Activated CD4-positive, CD25-positive, alpha-beta regulatory T cell treated with anti-CD3 and anti-CD28 coated beads, Interleukin-2, amount 50 U/mL, for 16 hours (primary cell): ENCODE data around the gene DHRS2.
"Not testable (repeated sequence)": the region's sequence is repeated elsewhere in the genome, so short reads cannot be mapped to it uniquely, and the experiment has no call there.

ENCODE experiments used
- DNase-seq: peaks from one replicate; pipeline ENCODE4 v3.0.0-alpha.2; 2020; ENCODE audit warnings: low read depth, low spot score

Gene DHRS2, protein sequence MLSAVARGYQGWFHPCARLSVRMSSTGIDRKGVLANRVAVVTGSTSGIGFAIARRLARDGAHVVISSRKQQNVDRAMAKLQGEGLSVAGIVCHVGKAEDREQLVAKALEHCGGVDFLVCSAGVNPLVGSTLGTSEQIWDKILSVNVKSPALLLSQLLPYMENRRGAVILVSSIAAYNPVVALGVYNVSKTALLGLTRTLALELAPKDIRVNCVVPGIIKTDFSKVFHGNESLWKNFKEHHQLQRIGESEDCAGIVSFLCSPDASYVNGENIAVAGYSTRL

DNA sequence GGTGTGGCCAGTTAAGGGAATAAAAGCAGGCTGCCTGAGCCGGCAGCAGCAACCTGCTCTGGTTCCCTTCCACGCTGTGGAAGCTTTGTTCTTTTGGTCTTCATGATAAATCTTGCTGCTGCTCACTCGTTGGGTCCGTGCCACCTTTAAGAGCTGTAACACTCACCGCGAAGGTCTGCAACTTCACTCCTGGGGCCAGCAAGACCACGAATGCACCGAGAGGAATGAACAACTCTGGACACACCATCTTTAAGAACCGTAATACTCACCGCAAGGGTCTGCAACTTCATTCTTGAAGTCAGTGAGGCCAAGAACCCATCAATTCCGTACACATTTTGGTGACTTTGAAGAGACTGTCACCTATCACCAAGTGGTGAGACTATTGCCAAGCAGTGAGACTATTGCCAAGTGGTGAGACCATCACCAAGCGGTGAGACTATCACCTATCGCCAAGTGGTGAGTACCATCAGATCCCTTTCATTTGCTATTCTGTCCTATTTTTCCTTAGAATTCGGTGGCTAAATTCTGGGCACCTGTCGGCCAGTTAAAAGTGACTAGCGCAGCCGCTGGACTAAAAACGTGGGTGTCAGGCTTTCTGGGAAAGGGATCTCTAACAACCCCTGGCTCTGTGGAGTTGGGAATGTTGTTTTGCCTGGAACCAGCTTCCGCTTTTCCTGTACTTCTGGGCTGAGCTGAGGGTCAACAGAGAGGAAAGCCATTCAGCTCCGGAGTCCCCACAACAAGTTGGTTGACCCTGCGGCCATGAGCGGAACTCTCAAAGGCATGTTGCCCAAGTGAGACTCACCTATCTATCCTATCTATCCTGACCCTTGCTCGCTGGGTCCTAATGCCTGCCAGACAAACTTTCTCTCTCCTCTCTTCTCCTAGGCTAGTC is at the start of gene DHRS2:
DHRS2 (plus strand) TSS at position 48 of the 895 bp plus-strand sequence. CDS start 2,501 bp downstream, outside the sequence.
- no peak for DNase-seq

DNA sequence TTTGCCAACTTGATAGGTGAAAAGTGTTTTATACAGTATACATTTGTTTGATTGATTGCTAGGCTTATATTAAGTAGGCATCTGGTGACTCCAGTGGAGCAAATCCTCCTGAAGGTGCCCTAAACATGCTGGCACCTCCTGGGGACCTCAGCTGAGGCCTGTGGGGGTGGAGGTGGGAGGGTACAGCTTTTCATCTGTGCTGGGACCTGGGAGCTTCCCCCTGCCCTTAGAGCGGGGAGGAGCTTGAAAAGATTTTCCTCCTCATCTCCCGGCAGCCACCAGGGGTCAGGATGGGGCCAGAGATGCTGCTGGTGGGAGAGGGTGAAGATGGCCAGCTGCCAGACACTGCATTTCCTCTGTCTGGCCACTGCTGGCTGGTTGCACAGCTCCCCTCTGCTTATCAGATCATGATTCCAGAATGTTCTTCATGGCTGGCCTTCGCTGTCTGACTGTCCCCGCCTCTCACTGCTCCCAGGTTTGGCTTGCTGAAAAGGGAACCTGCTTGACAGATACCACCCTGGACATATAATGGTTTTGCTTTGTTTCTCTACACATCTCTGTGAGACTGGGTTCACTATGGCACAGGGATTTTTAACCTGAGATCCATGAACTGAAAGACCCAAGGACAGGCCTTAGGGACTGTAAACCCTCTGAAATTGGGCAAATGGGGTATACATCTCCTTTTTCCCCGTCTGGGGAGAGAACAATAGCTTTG is 47.1 kb upstream of the DHRS2 start:
- DNase-seq = peak; percentile 55

DNA sequence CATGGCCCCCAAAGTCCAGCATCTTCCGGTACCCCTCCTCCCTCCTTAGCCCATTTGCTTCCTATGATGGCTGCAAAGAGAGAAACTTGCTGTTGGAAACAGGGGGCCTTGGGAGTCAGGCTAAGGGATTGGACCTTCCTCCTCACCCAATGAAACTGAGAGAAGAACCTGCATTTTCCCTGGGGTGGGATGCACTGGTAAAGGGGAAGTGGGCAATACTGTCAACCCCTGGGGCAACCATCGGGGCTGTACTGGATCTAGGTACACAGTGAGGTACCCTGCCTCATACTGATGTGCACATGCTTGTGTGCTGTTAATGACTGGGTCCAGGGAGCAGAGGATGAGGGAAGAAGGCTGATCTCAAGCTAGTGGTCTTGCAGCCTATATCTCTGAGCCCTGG is 46.6 kb upstream of the DHRS2 start:
- DNase-seq = no peak

DNA sequence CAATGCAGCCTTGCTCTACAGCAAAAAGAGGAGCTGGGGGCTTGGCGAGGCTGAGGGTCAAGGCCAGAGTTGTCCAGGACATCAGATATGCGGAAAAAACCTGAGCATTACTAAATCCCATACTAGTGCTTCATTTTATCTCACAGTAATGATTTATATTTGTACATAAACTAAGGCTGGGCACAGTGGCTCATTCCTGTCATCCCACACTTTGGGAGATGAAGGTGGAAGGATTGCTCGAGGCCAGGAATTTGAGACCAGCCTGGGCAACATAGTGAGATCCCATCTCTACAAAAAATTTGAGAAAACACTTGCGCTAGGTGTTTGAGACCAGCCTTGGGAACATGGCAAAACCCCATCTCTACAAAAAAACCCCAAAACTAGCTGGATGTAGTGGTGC is 46.0 kb upstream of the DHRS2 start:
- no peak for DNase-seq

DNA sequence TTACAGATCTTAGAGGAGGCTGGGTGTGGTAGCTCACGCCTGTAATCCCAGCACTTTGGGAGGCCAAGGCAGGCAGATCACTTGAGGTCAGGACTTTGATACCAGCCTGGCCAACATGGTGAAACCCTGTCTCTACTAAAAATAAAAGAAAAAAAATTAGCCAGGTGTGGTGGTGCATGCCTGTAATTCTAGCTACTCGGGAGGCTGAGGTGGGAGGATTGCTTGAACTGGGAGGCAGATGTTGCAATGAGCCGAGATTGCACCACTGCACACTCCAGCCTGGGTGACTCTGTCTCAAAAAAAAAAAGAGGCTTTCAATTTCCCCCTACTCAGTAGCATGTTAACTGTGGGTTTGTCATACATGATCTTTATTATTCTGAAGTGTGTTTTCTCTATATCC is 42.0 kb upstream of the DHRS2 start:
- not testable (repeated sequence) for DNase-seq

DNA sequence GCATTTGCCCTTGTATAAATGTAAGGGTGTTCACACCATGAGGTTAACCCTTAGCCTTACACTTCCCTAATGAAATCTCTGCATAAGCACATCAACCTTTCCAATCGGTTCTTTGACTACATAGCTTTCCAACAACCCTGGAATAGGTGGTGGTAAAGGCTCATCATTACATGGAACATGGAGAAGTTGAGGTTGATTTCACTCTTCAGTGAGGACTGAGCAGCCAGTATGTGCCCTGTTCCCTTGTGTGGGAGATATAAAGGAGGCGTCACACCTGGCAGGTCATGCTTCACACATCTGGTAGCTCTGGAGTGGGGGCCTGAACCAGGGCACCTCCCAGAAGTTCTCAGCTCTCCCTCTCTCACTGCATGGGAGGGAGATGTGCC is 35.8 kb upstream of the DHRS2 start:
- no peak for DNase-seq

DNA sequence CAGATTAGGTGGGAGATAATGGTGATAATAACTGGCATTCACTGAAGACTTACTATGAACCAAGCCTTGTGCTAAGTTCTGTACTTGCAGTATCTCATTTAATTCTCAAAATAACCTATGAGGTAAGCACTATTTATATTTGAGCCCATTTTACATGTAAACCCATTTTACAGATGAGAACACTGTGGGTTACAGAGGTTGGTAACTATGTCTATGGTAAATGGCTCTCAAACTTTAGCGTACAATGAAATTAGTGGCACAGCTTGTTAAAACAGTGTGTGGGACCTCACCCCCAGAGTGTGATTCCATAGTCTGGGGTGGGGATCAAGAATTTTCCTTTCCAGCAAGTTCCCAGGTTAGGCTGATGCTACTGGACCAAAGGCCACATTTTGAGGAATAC is 35.4 kb upstream of the DHRS2 start:
- no peak for DNase-seq

DNA sequence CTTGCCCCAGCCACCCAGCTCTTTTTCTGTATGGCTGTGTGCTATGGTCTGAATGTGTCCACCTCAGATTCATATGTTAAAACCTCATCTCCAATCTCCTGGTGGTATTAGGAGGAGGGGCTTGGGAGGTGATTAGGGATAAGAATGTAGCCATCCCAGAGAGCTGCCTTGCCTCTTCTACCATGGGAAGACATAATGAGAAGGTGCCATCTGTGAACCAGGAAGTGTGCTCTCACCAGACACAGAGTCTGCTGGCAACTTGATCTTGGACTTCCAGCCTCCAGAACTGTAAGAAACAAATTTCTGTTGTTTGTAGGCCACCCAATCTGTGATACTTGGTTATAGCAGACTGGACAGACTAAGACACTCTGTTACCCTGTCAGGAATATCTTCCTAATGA is 34.7 kb upstream of the DHRS2 start:
- no peak for DNase-seq

DNA sequence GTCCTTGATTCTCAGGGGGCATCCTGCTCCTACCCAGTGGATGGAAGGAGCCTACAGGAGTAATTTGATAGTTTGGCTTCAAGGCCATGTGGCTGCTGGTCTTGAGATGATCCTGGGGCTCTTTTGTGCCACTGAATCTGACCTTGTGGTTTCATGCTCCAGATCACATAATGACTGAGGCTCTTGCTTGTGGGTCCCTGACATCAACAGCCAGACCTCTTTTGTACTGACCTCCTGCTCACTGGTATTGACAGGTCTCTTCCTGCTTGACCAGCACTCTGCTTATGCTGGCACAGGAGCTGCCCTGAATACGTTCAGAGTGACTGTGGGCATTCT is 34.4 kb upstream of the DHRS2 start:
- DNase-seq = no peak

DNA sequence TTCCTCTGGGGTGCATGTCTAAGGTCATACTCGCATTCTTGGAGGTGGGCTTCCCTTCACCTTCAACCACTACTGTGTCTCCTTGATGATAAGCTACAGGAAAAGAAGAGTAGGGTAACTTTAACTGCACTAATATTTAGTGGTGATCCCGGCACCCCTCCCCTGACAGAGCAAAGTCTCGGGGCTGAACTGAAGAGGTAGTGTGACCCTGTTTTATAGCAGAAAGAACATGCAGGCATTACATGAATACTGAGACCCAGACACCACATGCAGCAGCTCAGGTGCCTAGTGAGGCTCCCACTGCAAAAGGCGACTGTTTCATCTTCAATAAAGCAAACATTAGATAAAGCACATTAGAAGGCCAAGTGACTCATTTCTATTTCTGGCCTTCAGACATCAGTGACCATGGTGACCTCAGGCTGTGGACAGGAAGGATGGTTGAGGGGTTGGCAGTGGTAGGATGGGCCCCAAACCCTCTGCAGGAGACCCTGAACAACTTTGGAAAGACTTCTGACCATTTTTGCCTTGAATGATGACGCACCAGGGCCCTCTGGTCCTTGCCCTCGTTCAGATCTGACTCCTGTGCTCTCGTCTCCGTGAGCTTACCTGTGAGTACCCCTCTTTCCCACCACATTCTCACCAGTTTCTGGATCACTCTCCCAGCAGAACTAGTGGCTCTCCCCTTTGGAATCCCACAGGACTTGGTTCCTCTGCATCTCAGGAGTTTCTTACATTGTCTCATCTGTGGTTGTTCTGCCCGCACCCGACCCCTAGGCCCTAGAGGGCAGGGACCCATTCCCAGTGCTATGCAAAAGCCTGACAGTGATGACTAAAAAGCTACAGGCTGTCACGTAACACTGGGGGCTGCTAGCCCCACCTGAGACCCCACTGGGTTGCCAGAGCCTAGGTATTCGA is 33.7 kb upstream of the DHRS2 start:
- DNase-seq = no peak

DNA sequence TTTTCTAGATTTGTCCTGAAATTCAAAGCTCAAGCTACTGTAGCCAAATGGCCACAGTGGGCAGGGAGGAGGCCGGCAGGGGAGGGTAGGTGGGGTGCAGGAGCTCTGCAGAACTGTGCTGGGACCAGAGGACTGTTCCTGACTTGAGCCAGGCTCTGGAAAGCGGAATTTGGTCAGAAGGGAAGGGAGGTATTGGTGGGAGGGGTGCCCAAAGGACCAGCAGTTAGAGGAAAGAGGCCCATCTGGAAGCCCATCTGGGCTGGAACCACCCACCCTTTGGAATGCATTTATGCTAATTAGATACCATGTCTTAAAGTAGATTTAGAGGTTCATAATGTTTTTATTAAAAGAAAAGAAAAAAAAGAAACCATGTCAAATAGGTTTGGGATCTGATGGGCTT is 33.1 kb upstream of the DHRS2 start:
- DNase-seq = no peak

DNA sequence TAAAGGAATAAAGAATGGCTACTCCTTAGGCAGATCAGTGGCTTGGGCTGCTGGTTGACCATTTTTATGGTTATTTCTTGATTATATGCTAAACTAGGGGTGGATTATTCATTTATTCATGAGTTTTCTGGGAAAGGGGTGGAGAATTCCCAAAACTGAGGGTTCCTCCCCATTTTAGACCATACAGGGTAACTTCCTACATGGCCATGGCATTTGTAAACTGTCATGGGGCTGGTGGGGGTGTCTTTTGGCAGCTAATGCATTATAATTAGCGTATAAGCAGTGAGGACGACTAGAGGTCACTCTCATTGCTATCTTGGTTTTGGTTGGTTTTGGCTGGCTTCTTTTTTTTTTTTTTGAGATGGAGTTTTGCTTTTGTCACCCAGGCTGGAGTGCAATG is 32.0 kb upstream of the DHRS2 start:
- DNase-seq = no peak

DNA sequence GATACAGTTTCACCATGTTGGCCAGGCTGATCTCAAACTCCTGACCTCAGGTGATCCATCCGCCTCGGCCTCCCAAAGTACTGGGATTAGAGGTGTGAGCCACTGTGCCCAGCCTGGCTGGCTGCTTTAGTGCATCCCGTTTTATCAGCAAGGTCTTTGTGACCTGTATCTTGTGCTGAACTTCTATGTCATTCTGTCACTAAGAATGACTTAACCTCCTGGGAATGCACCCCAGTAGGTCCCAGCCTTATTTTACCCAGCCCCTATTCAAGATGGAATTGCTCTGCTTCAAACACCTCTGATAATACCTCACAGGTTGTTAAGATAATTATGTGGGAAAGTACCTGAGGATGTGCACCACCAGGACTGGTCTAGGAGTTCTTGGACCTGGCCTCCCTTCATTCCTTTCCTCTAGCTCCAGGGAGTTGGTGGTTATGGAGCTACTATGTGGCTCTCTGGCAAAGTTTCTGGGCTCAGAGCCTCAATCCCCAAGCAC is 31.4 kb upstream of the DHRS2 start:
- DNase-seq = no peak

DNA sequence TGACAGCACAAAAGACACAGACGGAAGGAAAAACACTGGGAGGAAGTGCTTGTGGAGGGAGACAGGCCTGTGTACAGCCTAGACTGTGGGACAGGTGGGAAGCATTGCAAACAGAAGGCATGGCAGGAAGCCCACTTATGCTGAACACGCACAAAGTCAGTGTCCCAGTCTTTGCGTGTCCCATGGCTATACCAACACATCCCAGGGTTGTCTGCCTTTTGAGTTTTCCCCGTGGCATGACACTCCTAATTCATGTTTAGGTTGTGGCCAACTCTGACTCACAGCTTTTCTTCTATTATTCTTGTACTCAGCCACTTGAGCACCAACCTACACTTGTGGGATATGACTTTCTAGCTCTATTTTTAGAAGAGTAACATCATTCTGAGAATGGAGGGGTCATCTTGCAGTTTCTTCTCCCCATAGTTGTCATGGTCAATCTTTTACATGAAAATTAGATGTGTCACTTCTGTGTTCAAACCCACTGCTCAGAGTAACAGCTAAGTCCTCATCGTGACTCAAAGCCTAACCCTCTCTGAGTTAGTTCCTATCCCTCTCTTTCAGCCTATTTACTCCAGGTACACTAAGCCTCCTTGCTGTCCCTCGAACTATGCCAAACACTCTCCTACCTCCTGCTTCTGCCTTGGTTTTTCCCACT is 30.1 kb upstream of the DHRS2 start:
- DNase-seq = no peak

DNA sequence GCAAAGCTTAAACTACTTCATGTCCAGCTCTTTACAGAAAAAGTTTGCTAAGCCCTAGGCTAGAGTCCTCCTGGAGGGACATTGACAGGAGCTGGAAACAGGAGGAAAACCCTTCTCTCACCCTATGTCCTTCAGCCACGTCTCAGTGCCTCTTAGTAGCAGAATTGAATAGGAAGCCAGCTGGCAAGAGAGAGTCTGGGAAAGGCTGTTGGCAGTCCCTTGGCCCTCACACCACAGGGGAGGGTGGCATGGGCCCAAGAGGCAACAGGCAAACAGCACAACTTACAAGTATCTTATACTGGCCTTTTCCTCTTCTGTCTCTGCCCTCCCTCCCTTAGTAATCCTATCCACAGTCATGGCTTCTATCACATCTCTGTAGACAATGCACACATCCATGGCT is 27.7 kb upstream of the DHRS2 start:
- no peak for DNase-seq

DNA sequence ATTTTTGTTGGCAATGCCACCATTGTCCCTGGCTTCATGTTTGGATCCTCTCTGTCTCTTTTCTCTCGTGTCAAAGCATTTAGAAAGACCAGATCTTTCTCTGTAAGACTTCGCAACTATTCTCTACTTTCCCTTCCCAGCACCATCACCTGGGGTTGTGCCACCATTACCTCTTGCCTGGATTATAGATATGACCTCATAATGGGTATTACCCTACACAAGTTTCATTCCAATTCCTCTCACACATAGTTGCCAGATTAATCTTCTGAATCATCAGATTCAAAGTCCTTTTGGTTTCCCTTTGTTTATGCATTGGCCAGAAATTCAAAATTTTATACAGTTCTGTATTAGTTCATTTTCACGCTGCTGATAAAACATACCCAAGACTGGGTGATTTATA is 27.2 kb upstream of the DHRS2 start:
- DNase-seq = no peak

DNA sequence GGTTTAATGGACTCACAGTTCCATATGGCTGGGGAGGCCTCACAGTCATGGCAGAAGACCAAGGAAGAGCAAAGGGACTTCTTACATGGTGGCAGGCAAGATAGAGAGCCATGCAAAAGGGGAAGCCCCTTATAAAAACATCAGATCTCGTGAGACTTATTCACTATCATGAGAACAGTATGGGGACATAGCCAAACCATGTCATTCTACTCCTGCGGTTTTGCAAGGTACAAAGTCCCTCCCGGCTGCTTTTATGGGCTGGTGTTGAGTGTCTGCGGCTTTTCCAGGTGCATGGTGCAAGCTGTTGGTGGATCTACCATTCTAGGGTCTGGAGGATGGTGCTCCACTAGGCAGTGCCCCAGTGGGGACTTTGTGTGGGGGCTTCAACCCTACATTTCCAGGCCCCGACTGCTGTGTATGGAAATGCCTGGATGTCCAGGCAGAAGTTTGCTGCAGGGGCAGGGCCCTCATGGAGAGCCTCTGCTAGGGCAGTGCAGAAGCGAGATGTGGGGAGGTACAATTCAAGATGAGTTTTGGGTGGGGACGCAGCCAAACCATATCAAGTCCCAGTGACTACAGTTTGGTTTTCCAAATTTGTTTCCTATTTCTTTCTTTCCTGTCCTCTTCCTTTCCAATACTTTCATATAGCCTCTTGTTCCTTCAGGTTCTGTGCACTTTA is 26.6 kb upstream of the DHRS2 start:
- DNase-seq = not testable (repeated sequence)

DNA sequence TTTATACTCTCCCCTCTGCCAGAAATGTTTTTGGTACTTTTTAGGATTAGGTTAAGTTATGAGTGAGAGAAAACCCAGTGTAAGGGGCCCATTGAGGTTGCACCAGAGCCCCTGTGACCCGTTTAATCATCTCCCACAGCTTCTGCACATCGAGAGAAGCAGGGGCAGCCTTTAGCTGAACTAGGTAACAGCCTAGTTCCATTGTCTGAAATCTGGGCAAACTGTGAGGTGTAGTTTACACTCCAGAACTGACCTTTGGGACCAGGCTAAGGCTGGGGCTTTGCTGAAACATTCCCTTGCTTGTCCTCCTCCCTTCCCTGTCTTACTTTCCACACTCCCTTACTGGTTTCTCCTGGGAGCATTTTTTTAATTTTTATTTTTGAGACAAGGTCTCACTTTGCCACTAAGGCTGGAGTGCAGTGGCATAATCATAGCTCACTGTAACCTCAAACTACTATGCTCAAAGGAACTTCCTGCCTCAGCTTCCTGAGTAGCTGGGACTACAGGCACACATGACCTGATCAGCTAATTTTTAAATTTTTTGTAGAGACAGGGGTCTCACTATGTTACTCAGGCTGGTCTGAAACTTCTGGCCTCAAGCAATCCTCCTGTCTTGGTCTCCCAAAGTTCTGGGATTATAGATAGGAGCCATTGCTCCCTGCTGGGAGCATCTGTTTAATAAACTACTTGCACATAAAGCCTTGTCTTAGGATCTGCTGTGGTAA is 25.9 kb upstream of the DHRS2 start:
- no peak for DNase-seq

DNA sequence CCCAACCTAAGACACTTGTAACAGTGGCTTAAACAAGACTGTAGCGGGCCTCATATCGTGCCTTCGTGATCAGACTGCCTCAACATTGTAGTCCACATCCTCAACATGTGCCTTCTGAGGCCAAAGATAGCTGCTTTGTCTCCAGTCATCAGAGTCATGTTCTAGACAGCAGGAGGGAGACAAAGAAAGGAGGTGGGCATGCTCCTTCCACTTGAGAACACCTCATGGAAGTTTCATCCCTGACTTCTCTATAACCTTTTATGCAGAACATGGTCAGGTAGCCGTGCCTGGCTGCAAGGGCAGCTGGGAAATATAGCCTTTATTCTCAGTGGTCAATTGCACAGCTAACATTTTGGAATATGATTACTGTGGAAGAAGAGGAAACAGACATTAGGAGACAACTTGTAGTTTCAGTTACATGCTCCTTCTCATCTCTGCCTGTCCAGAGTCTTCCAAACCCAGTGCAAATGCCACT is 25.3 kb upstream of the DHRS2 start:
- no peak for DNase-seq
